Thoracic aorta (tissue), 2 donors: ENCODE data around the gene IGF1R. TPM values are rescaled to one million over a fixed set of nuclear protein-coding genes. Genes with fewer than 3 reads are reported as not detected.

ENCODE experiments used
- ATAC-seq: fragments of 150-250 bp; one replicate; pipeline ENCODE4 v1.8.0; 2017; ENCODE audit warnings: low read depth; ENCODE audit not compliant: insufficient number of reproducible peaks, low FRiP score
- DNase-seq: peaks from one replicate; pipeline ENCODE4 v3.0.0-alpha.2; 2020; ENCODE audit warnings: low spot score
- H3K27ac ChIP-seq, 2 donors: fragments of 200-600 bp; sonication (generic); 1 replicate in 1 of 2; 2 replicates in 1 of 2; pipeline ENCODE4 v1.5.1; 2016; ENCODE audit warnings: mild to moderate bottlenecking in 2 of 2, moderate library complexity in 2 of 2
- H3K27me3 ChIP-seq: fragments of 200-600 bp; sonication (generic); replicated peaks from 2 replicates; pipeline ENCODE4 v1.6.0; 2016; ENCODE audit warnings: mild to moderate bottlenecking; ENCODE audit not compliant: insufficient read depth
- H3K36me3 ChIP-seq: fragments of 200-600 bp; sonication (generic); one replicate; pipeline ENCODE4 v1.5.1; 2016
- H3K4me1 ChIP-seq, 2 donors: fragments of 200-600 bp; sonication (generic); 1 replicate in 1 of 2; 2 replicates in 1 of 2; pipeline versions ENCODE4 v1.5.1 to v1.6.0; 2016; ENCODE audit warnings: low read depth in 2 of 2, mild to moderate bottlenecking in 1 of 2; ENCODE audit not compliant: control insufficient read depth in 1 of 2
- H3K4me3 ChIP-seq: fragments of 200-600 bp; sonication (generic); 2 replicates; pipeline ENCODE4 v1.5.1; 2016; ENCODE audit warnings: mild to moderate bottlenecking
- H3K9me3 ChIP-seq: fragments of 200-600 bp; sonication (generic); 2 replicates; pipeline ENCODE4 v1.5.1; 2016
- total RNA-seq, 2 donors: library from RNA; depleted of rRNA; stranded (reverse); fragments of >200 nt; gene quantifications; one replicate each; pipeline versions ENCODE4 v1.1.0 to v1.2.3, GENCODE V29; 2016
- TF ChIP-seq, protein P1 (sequence below): fragments of 200-600 bp; sonication (generic); IDR thresholded peaks from one replicate; pipeline ENCODE4 v1.5.1; 2019; ENCODE audit warnings: antibody characterized with exemption

Gene IGF1R
- total RNA-seq, 2 donors from 2014 or later, result 127 to 159 TPM

DNA sequence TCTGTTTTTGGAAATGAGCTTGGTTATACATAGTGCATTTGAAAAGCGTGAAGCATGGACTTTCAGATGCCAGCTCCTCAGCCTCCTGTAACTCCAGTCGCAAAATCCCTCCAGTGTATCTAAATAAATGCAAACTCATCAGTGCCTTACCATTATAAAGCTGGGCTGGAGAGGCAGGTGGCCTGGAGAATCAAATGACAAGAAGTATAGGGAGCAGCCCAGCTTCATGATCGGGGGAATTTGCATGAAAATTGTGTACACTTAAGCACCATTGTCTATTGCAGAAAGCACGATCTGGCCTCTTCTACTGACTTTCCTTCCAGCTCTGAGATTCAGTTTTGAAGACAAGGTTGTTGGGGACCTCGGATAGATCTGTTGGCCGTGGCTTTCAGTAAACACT is 71.7 kb downstream of the IGF1R start:
- TF ChIP-seq, protein P1, sequence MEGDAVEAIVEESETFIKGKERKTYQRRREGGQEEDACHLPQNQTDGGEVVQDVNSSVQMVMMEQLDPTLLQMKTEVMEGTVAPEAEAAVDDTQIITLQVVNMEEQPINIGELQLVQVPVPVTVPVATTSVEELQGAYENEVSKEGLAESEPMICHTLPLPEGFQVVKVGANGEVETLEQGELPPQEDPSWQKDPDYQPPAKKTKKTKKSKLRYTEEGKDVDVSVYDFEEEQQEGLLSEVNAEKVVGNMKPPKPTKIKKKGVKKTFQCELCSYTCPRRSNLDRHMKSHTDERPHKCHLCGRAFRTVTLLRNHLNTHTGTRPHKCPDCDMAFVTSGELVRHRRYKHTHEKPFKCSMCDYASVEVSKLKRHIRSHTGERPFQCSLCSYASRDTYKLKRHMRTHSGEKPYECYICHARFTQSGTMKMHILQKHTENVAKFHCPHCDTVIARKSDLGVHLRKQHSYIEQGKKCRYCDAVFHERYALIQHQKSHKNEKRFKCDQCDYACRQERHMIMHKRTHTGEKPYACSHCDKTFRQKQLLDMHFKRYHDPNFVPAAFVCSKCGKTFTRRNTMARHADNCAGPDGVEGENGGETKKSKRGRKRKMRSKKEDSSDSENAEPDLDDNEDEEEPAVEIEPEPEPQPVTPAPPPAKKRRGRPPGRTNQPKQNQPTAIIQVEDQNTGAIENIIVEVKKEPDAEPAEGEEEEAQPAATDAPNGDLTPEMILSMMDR, result no peak
- Histone ChIP-seq H3K4me3 (no peak overlapping the region), H3K36me3 (no peaks in the 10 kb centered on the region), H3K9me3 (no peaks in the 10 kb centered on the region), H3K27ac (peak overlapping the region in 1 of 2 donors; percentile 66), H3K4me1 (peaks cover 40 to 94% of the 10 kb centered on the region in 2 donors), H3K27me3 (no peaks in the 10 kb centered on the region)
- no peak for DNase-seq
- ATAC-seq, result no peak

DNA sequence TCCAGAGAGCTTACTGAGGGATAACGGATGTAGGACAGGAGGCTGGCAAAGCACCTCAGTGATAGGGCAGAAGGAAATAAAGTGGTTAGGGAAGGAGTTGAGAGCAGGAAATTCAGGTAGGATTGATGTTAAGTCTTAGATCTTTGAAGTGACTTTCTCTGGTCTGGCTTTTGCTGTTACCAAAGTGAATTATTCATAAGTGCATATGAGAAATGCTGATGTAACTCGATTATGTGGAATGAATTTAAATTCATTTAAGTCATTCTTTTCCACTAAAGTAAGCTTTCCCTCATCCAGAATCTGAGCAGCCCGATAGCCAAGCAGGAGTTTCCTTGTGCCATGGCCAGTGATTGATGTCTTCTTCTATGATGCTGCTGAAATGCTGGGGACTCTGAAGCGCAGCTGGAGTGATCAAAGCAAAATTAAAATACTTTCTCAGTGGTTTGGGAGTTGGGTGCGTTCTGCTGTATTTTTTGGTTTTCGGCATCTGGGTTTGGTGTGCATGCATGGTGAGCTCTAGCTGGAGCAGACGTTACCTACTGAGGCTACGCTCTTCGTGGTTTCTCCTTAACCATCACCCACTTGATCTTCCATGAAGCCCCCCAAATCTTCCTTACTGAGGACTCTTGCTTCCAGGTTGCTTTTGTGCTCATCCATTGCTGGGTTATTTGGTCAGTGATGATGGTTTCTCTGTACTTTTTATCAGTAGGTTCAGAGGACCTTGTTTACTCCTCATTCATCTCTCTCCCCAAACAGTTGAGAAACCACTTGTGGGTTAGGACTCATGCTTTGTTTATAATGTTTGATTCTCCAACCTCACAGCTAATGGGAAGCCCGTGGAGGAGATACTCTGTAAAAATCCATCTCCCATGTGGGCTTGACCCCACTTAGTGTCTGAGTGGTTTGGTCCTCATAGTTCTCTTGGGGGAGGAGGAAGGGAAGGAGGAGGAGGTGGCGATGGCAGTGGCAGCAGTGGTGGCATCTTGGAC is 72.5 kb downstream of the IGF1R start:
- Histone ChIP-seq H3K9me3 (no peaks in the 10 kb centered on the region), H3K4me1 (peaks cover 34 to 86% of the 10 kb centered on the region in 2 donors), H3K4me3 (no peak overlapping the region), H3K27me3 (no peaks in the 10 kb centered on the region), H3K27ac (peak overlapping the region in 1 of 2 donors; percentile 66), H3K36me3 (no peaks in the 10 kb centered on the region)
- ATAC-seq, result no peak
- TF ChIP-seq, protein P1, result no peak
- no peak for DNase-seq

DNA sequence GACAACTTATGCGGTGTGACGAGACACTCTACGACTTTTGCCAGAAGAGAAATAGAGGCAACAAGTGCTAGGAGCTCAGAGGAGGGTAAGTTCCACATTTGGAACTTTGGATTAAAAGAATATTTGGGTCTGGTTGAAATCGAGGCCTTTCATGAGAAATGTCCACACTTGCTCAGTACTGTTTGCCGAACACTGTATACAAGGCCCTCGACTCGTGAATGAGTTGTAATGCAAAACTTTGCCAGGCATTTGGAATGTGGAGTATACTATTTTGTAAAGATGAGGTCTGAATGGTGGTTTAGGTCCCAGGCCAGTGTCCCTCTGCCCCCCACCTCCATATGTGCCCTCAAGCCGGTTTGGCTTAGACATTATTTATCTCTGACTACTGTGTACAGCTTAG is 73.9 kb downstream of the IGF1R start:
- H3K36me3 ChIP-seq, result no peaks in the 10 kb centered on the region
- peaks cover 34 to 81% of the 10 kb centered on the region in 2 donors for H3K4me1 ChIP-seq

GRCh38 chr15:98722645-98723044 is 74.3 kb downstream of the IGF1R start:
- Histone ChIP-seq H3K9me3 (no peaks in the 10 kb centered on the region), H3K4me3 (no peak overlapping the region), H3K4me1 (peaks cover 37 to 84% of the 10 kb centered on the region in 2 donors), H3K27me3 (no peaks in the 10 kb centered on the region), H3K36me3 (no peaks in the 10 kb centered on the region), H3K27ac (no peak overlapping the region)
- no peak for ATAC-seq
- TF ChIP-seq, protein P1, result no peak
- no peak for DNase-seq

More for the DNA sequence above, 73.9 kb downstream of the IGF1R start:
- Histone ChIP-seq H3K9me3 (no peaks in the 10 kb centered on the region), H3K27ac (no peak overlapping the region), H3K27me3 (no peaks in the 10 kb centered on the region), H3K4me3 (no peak overlapping the region)
- DNase-seq (no peak), ATAC-seq (no peak)
- TF ChIP-seq, protein P1, result no peak

DNA sequence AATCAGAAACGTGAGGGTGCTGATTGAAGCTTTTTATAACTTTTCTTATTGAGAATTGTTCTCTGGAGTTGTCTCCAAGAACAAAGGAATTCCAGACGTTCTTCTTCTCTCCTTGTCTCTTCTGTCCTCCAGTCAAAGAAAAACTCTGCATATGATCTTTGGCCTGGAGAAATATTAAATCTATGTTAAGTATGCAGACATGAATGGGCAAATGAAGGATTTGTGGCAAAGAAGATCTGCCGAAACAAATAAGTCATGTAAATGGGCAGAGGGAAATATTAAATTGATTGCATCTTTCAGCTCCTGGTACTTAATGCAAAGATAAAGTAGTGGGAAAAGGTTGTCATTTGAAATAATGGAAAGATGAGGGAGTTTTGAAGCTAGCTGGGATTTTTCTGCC is 74.9 kb downstream of the IGF1R start:
- Histone ChIP-seq H3K36me3 (no peaks in the 10 kb centered on the region), H3K4me3 (no peak overlapping the region), H3K4me1 (peaks cover 38 to 81% of the 10 kb centered on the region in 2 donors), H3K27me3 (no peaks in the 10 kb centered on the region), H3K9me3 (no peaks in the 10 kb centered on the region), H3K27ac (no peak overlapping the region)
- TF ChIP-seq, protein P1, result no peak
- DNase-seq, result no peak
- no peak for ATAC-seq
